Cardiac muscle cell (in vitro differentiated cells and primary cell): ENCODE data around the gene MAST4. TPM values are rescaled to one million over a fixed set of nuclear protein-coding genes. Genes with fewer than 3 reads are reported as not detected.

Experiments used
- DNase-seq, 2 donors: peaks; one replicate each; pipeline versions ENCODE4 v3.0.0 to v3.0.0-alpha.2; 2010 to 2017; ENCODE audit warnings: low read depth in 1 of 2, low spot score in 1 of 2
- H3K27ac ChIP-seq: fragments of 200-600 bp; sonication (generic); 2 replicates; pipeline ENCODE4 v1.5.1; 2016
- H3K27me3 ChIP-seq: fragments of 200-600 bp; sonication (generic); 2 replicates; pipeline ENCODE4 v1.6.0; 2016; ENCODE audit warnings: control low read depth
- H3K36me3 ChIP-seq: fragments of 200-600 bp; sonication (generic); 2 replicates; pipeline ENCODE4 v1.5.1; 2016; ENCODE audit warnings: control low read depth
- H3K4me1 ChIP-seq: fragments of 200-600 bp; sonication (generic); 2 replicates; pipeline ENCODE4 v1.8.1; 2017; ENCODE audit warnings: low read depth, mild to moderate bottlenecking, mixed run types
- H3K4me3 ChIP-seq: fragments of 200-600 bp; sonication (generic); 2 replicates; pipeline ENCODE4 v1.5.1; 2016; ENCODE audit warnings: mild to moderate bottlenecking
- H3K9me3 ChIP-seq: fragments of 200-600 bp; sonication (generic); 2 replicates; pipeline ENCODE4 v1.5.1; 2017; ENCODE audit warnings: low read depth, mild to moderate bottlenecking, control low read depth
- polyA plus RNA-seq: library from polyadenylated mRNA; unstranded; fragments of >200 nt; fragmentation: Nextera tagmentation; extraction: Ambion mirVana; gene quantifications from 2 replicates; pipeline ENCODE4 v1.2.1, GENCODE V29; 2016
- total RNA-seq: library from RNA; depleted of rRNA; stranded (reverse); fragments of >200 nt; gene quantifications from 2 replicates; pipeline ENCODE4 v1.2.3, GENCODE V29; 2016
- TF ChIP-seq, protein P1 (sequence below): IDR thresholded peaks from 2 replicates; pipeline ENCODE4 v1.5.1; 2012; ENCODE audit warnings: low read depth, mild to moderate bottlenecking, low read length

MAST4 gene
- total and polyA plus RNA-seq, 2 experiments from 2014 or later = 33.1 to 58.0 TPM

DNA sequence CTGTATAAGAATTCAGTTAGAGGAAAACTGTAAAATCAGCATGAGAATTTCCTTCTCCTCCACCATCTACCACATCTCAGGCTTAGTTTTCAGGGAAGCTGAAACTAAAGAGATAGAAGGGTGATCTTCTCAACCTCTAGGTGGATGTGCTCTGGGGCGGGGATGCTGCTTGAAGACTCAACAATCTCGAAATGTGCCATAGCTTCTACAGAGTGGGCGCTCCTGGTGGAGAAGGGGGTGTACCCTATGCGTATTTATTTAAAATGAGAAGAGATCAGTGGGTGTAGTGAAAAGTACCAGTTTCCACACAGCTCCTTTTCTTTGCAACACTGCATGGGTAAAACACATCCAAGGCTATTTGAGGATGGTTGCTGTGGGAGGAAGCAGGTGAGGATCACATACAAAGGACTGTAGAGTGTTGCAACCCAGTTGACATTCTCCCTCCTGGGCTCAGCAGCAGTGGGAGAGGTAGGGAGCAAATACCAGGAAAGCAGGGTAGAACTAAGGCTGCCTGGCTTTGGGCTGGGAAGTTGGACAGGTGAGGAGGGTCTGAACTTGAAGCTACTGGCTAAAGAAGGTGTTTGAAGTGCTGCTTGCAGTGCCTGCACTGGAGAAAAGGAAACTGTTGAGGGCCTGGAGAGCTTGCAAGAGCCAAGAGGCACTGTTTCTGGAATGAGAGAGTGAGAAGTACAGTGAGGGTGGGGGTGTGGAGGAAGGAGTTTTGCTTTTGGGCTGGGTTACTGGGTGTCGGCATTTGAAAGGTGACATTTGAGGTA is 73.1 kb downstream of the MAST4 start:
- Histone ChIP-seq H3K27me3 (no peaks in the 10 kb centered on the region), H3K27ac (no peak overlapping the region), H3K36me3 (no peaks in the 10 kb centered on the region), H3K4me3 (no peak overlapping the region), H3K9me3 (no peaks in the 10 kb centered on the region), H3K4me1 (no peaks in the 10 kb centered on the region)
- TF ChIP-seq, protein P1, sequence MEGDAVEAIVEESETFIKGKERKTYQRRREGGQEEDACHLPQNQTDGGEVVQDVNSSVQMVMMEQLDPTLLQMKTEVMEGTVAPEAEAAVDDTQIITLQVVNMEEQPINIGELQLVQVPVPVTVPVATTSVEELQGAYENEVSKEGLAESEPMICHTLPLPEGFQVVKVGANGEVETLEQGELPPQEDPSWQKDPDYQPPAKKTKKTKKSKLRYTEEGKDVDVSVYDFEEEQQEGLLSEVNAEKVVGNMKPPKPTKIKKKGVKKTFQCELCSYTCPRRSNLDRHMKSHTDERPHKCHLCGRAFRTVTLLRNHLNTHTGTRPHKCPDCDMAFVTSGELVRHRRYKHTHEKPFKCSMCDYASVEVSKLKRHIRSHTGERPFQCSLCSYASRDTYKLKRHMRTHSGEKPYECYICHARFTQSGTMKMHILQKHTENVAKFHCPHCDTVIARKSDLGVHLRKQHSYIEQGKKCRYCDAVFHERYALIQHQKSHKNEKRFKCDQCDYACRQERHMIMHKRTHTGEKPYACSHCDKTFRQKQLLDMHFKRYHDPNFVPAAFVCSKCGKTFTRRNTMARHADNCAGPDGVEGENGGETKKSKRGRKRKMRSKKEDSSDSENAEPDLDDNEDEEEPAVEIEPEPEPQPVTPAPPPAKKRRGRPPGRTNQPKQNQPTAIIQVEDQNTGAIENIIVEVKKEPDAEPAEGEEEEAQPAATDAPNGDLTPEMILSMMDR = no peak
- DNase-seq = no peak

- H3K36me3 ChIP-seq = no peaks in the 10 kb centered on the region
- no peak for DNase-seq
- TF ChIP-seq, protein P1 = no peak
- H3K4me1 ChIP-seq = no peaks in the 10 kb centered on the region
- H3K27me3 ChIP-seq = no peaks in the 10 kb centered on the region
- H3K27ac ChIP-seq = no peak overlapping the region
- H3K4me3 ChIP-seq = no peak overlapping the region
- H3K9me3 ChIP-seq = no peaks in the 10 kb centered on the region
Measured at GRCh38 chr5:66669862-66670195, 73.6 kb downstream of the MAST4 start.

GRCh38 chr5:66671305-66671704 is 75.1 kb downstream of the MAST4 start:
- no peaks in the 10 kb centered on the region for H3K36me3 ChIP-seq
- H3K27me3 ChIP-seq = no peaks in the 10 kb centered on the region
- peak in 1 of 2 donors; percentile 12 for DNase-seq
- H3K27ac ChIP-seq = no peak overlapping the region
- no peaks in the 10 kb centered on the region for H3K4me1 ChIP-seq
- H3K4me3 ChIP-seq = no peak overlapping the region
- H3K9me3 ChIP-seq = no peaks in the 10 kb centered on the region
- TF ChIP-seq, protein P1 = no peak

DNA sequence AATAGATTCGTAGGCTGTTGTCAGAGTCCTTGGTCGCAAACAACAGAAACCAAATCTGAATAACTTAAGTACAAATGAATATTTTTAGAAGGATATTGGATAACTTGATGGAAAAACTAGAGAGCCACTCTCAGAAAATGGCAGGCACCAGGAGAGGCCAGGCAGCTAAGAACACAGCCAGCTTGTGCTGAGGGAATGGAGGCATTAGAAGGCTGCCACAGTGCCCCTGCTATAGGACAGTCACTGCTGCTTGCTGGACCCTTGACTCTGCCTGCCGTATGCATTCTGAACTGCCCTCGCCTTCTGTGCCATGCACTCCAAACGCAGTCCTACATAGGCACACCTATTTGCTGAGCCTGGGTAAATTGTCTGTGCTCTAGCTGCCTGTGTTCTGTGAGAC is 78.6 kb downstream of the MAST4 start:
- TF ChIP-seq, protein P1 = no peak
- no peak for DNase-seq
- H3K4me3 ChIP-seq = no peak overlapping the region

DNA sequence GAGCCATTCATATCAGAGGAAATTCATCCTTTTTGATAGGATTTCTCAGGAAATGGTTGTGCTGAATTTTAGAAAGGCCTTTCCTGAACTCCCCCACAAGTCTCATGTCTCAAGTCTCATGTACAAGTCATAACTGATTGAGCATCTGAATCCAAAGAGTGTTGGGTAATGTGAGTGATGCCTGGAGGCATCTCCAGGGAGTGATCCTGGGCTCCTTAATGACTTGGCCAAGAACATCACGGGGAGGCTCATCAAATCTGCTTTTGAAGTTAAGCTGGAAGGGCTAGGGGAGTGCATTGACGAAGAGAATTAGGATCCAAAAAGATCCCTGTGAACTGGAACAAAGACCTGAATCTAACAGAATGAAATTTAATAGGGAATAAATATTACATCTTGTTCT is 79.2 kb downstream of the MAST4 start:
- no peaks in the 10 kb centered on the region for H3K4me1 ChIP-seq
- H3K4me3 ChIP-seq = no peak overlapping the region
- TF ChIP-seq, protein P1 = no peak
- H3K36me3 ChIP-seq = no peaks in the 10 kb centered on the region
- DNase-seq = no peak
- H3K9me3 ChIP-seq = no peaks in the 10 kb centered on the region
- H3K27ac ChIP-seq = no peak overlapping the region
- no peaks in the 10 kb centered on the region for H3K27me3 ChIP-seq

More for the DNA sequence above, 78.6 kb downstream of the MAST4 start:
- Histone ChIP-seq H3K27me3 (no peaks in the 10 kb centered on the region), H3K9me3 (no peaks in the 10 kb centered on the region), H3K4me1 (no peaks in the 10 kb centered on the region), H3K27ac (no peak overlapping the region), H3K36me3 (no peaks in the 10 kb centered on the region)
